Measurements from ENCODE around the gene FAM43A.

GRCh38 chr3:194688946-194689345 is 3.3 kb downstream of the FAM43A start:
- TF ChIP-seq CTCF (conservative IDR thresholded peaks at IDR 0.05 in 1 of 2, IDR thresholded peaks at IDR 0.05 in 1 of 2; ENCODE audit: extremely low read depth in 1 of 2, insufficient read depth in 1 of 2, low read depth in 1 of 2, low read length in 2 of 2) = no peak
- no peak for TF ChIP-seq EZH2 (IDR thresholded peaks at IDR 0.05; ENCODE audit: borderline replicate concordance, low read length)

Measured in mammary epithelial cell (primary cell).